IPS DF 19.7 (cell line): Measurements from ENCODE around the gene MAP4K3.
"Not testable (repeated sequence)": the region's sequence is repeated elsewhere in the genome, so short reads cannot be mapped to it uniquely, and the experiment has no call there.

Experiments used
- DNase-seq: peaks from one replicate; pipeline ENCODE4 v3.0.0-alpha.2; 2013; ENCODE audit warnings: low read depth, low spot score

MAP4K3 gene

DNA sequence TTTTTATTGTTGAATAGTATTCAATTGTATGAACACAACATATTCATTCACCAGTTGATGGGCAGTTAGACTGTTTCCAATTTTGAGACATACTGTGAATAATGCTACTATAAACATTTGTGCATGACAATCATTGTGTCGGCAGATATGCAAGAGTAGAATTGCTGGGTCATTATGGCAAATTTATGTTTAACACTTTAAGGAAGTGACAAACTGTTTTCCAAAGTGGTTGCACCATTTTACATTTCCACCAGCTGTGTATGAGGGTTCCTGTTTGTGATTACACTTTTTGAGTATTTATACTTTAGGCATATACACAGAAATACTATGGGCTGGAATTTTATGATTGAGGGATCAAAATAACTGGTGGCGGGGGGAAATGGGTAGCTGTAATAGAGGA, 61.2 kb downstream of the MAP4K3 start:
- no peak for DNase-seq

DNA sequence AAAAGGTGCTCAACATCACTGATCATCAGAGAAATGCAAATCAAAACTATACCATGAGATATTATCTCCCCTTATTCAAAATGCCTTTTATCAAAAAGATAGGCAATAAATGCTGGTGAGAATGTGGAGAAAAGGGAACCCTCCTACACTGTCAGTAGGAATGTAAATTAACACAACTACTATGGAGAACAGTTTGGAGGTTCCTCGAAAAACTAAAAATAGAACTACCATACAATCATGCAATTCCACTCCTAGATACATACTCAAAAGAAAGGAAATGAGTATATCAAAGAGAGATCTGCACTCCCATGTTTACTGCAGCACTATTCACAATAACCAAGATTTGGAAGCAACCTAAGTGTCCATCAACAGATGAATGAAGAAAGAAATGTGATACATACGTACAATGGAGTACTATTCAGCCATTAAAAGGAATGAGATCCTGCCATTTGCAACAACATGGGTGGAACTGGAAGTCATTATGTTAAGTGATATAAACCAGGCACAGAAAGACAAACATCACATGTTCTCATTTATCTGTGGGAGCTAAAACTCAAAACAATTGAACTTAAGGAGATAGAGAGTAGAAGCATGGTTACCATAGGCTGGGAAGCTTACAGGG, 63.8 kb downstream of the MAP4K3 start:
- no peak for DNase-seq

DNA sequence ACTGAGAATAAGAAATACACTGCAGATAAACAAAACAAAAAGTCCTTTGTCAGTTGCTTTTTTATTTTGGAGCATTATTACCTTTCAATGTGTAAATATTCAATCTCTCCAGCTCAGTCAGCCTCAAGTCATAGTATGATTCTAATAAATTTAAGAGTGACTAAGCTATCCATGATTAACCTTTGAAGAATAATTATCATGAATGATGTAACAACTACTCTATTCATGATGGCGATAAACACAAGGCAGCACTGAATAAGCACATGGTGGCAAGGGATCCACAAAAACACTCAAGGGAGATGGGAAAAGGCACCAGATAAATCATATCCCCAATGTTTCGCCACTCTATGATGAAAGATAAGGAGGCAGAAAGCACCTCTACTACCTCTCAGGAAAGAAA, 67.0 kb downstream of the MAP4K3 start:
- DNase-seq: no peak

DNA sequence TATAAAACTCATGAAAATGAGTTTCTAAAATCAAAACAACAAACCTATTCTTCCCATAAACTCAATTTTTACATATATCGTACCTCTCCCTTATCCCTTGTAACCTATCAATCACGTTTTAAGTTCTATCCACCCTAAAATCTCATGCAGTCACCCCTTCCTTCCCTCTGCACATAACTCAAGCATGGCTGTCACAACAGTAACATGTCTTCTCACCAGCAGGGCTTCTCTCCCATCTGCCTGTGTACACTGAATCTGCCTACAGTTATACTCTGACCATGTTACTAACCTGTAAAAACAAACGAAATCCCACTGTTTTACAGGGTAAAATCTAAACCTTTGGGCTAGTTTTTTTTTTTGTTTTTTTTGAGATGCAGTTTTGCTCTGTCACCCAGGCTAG, 68.2 kb downstream of the MAP4K3 start:
- no peak for DNase-seq

DNA sequence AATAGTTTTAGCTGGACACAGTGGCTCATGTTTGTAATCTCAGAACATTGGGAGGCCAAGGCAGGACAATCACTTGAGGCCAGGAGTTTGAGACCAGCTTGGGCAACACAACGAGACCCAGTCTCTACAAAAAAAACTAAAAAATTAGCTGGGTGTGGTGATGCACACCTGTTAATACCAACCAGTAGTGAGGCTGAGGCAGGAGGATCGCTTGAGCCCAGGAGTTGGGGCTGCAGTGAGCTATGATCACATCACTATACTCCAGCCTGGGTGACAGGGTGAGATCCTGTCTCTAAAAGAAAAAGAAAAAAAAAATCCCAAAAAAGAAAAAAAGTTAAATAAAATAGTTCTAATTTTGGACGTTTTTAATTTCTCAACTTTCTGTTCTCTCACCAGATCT, 68.7 kb downstream of the MAP4K3 start:
- no peak for DNase-seq

DNA sequence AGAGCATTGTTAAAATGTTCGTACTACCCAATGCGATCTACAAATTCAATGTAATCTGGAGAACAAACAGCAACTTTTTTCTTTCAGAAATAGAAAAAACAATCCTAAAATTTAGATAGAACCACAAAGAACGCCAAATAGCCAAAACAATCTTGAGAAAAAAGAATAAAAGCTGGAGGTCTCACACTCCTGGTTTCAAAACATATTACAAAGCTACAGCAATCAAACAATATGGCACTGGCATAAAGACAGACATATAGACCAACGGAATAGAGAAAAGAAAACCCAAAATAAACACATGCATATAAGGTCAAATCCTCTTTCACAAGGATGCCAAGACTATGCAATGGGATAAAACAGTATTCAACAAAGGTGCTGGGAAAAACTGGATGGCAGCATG, 74.5 kb downstream of the MAP4K3 start:
- no peak for DNase-seq

DNA sequence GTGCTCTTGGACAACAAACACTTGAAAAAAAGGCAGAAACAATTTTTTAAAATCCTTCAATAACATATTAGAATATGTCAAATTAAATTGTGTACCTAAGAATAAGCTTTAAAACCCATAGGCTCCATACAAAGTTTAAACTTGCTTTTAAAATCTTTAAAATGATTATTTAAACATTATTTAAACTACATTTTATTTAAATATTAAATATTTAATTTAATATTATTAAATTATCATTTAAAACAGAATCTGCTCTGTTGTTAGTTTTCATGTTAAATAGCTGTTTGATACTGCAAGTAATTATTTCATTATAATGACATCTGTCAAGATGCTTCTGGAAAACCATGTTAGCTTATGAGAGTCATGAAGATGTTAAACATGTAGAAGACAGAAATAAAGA, 75.6 kb downstream of the MAP4K3 start:
- no peak for DNase-seq

DNA sequence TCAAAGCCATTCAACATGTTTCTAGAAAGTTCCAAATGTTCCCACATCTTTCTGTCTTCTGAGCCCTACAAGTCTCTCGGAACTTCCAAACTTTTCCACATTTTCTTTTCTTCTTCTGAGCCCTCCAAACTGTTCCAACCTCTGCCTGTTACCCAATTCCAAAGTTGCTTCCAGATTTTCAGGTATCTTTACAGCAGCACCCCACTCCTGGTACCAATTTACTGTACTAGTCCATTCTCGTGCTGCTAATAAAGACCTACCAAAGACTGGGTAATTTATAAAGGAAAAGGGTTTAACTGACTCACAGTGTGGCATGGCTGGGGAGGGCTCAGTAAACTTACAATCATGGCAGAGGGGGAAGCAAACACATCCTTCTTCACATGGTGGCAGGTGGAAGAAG, 76.7 kb downstream of the MAP4K3 start:
- DNase-seq: not testable (repeated sequence)

DNA sequence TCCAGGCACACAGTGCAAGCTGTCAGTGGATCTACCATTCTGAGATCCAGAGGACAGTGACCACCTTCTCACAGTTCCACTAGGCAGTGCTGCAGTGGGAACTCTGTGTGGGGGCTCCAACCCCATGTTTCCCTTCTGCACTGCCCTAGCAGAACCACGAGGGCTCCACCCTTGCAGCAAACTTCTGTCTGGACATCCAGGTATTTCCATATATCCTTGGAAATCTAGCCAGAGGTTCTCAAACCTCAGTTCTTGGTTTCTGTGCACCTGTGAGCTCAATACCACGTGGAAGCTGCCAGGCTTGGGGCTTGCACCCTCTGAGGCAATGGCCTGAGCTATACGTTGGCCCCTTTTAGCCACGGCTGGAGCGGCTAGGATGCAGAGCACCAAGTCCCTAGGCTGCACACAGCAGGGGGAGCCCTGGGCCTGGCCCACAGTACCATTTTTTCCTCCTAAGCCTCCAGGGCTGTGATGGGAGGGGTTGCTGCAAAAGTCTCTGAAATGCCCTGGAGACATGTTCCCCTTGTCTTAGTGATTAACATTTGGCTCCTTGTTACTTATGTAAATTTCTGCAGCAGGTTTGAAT, 77.5 kb downstream of the MAP4K3 start:
- DNase-seq: no peak

DNA sequence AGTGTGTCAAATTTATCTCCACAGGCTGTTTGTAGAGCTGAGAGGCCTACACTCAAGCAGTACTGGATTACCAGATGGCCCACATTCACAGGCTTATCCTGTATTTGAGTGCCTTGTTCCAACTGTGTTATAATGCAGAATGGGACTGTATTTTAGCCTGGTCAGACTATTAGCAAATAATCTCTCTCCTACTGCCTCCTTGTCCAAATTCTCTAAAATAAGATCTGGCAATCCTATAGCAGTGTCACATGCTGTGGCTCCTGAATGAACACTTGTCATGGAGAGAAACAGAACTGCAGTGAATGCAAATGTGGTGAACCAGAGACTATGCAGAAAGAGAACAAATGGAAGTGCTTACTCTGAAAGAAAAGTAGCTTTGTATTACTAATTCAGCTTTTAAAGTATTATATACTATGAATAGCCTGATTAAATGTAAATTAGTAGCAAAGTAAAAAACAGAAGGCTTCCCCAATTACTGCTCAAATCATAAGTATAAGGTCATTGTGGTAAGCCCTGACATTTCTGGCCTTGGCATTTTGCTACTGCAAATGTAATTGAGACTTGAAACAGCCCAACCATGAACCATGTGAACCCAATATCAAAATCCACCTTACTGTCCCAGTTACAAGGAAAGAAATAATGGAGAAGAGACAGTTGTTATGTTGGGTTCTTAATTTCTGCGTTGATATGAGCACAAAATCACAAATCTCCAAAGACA, 80.0 kb downstream of the MAP4K3 start:
- no peak for DNase-seq

DNA sequence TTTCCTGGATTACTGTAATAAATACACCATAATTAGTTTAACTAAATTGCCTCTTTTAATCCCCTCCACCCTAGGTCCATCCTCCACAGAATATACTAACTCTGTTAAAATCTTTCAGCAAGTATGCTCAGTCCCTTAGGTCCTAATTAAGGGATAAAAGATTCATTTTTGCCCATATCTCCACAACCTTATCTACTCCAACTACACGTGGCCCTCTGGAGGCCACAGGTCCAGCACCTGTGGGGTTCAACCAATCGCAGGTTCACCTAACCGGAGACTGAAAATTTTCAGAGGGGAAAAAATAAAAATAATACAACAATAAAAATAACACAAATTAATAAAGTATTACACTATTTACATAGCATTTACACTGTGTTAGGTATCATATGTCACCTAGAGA, 86.4 kb downstream of the MAP4K3 start:
- DNase-seq: no peak

DNA sequence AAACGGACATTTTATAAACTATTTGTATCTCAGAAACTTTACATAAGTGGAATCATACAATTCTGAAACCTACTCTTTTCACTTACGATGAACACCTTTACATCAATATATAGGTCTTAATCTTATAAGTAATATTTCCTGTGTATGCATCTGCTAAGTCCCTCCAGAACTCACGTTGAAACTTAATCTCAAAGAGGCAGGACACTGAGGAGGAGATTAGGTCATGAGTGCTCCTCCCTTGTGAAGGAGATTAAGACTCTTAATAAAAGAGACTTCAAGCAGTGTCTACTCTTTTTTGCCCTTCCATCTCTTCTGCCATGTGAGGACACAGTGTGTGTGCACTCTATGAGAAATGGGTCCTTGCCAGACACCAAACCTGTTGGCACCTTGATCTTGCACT, 98.6 kb downstream of the MAP4K3 start:
- DNase-seq: no peak

DNA sequence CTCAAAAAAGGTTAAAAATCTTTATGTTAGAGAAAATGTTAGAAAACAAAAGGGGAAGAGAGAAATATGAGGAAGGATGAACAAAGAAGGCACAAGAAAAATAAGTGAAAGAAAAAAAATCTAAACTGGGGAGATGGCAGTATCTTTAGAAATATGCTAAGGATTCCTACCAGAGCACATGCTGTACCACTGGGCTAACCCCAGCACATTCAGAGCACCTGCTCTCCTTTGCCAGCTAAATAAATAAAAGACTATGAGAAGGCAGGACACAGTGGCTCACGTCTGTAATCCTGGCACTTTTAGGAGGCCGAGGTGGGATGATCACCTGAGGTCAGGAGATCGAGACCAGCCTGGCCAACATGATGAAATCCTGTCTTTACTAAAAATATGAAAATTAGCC, 101.2 kb downstream of the MAP4K3 start:
- no peak for DNase-seq

DNA sequence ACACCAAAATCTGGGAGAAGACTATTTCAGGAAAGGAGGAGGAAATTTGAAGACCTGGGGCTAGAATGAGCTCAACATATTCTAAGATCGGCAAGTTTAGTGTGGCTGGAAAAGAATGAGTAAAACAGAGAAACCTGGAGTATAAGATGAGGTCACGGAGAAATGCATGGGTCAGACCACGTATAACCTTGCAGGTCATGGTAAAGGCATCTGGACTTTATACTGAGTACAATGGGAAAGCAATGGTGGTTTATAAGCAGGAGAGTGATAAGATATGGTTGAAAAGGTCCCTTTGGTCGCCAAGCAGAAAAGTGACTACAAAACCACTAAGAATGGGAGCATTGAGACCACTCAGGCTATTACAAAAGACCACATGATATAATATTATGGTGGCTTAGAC, 102.1 kb downstream of the MAP4K3 start:
- DNase-seq: no peak

DNA sequence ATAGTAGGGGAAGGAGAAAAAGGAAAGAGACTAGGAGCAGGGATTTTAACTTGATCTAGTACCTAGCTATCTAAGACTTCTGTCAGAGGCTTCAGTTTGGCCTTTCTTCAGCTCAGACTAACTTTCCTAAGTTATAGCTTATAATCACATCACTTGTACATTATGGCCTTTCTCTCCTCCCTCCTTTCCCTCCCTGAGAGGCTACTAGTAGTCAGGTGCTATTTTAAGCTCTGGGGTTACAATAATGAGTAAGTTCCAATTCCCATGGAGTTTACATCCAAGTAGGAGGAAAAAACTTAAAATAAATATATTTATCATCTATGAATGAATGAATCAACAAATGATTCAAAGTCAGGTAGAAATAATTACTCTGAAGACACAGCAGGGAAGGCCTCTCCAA, 102.6 kb downstream of the MAP4K3 start:
- DNase-seq: no peak

DNA sequence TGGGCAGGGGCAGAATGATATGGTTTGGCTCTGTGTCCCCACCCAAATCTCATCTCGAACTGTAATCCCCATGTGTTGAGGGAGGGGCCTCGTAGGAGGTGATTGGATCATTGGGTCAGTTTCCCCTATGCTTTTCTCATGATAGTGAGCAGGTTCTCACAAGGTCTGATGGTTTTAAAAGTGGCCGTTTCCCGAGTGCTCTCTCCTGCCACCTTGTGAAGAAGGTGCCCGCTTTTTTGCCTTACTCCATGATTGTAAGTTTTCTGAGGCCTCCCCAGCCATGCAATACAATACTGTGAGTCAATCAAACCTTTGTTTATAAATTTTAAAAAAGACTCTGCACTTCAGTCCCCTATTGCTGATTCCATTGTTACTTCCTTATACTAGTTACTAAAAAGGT, 110.4 kb downstream of the MAP4K3 start:
- DNase-seq: no peak

DNA sequence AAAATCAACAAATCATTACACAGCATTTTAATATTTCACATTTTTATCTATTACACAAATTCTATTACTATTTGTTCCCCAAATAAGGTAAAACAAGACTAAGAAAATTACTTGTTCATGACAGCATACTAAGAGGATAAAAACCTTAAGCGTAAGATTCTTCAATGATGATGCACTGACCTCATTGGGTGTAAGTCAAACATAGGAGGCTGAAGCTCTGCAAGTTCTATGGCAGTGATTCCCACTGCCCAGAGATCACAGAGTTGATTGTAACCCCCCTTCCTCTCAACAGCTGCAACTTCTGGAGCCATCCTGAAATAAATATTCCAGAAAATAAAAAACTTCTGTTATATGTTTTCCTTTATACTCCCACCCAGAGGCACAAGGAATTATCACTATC, 111.1 kb downstream of the MAP4K3 start:
- no peak for DNase-seq

DNA sequence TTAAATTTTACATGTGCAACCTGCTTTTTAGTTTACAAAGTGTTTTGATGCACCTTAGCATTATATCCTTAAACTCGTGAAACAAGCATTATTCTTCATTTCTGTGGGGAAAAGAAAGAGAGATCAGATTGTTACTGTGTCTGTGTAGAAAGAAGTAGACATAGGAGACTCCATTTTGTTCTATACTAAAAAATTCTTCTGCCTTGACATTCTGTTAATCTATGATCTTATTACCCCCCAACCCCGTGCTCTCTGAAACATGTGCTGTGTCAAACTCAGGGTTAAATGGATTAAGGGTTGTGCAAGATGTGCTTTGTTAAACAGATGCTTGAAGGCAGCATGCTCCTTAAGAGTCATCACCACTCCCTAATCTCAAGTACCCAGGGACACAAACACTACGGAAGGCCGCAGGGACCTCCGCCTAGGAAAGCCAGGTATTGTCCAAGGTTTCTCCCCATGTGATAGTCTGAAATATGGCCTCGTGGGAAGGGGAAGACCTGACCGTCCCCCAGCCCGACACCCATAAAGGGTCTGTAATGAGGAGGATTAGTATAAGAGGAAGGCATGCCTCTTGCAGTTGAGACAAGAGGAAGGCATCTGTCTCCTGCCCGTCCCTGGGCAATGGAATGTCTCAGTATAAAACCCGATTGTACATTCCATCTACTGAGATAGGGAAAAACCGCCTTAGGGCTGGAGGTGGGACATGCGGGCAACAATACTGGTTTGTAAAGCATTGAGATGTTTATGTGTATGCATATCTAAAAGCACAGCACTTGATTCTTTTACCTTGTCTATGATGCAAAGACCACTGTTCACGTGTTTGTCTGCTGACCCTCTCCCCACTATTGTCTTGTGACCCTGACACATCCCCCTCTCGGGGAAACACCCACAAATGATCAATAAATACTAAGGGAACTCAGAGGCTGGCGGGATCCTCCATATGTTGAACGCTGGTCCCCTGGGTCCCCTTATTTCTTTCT, 115.7 kb downstream of the MAP4K3 start:
- not testable (repeated sequence) for DNase-seq

DNA sequence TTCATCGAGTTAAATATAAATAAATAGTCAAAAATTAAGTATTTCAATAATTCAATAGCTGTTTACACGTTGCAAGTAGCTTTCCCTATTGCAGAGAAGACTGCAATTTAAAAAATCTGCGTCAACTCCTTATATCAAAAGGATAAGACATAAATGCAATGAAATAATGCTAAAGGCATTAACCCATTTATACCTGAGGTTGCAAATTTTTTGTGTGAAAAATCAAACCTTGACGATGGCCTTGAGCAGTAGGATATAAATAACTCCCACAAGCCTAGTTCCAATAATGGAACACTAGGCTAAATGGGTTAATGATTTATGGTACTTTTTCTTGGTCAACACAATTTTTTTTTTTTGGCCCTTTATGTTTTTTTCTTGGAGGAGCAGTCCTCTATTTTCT, 116.9 kb downstream of the MAP4K3 start:
- no peak for DNase-seq

DNA sequence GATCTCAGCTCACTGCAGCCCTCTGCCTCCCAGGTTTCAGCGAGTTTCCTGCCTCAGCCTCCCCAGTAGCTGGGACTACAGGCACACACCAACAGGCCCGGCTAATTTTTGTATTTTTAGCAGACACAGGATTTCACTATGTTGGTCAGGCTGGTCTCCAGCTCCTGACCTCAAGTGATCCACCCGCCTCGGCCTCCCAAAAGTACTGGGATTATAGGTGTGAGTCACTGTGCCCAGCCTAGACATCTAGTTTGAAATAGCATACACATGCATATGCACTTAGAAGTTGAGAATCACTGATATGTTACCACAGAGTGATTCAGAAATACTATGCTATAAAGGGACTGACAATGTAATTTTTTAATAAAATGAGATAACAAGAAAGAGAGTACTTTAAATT, 123.5 kb downstream of the MAP4K3 start:
- DNase-seq: no peak

DNA sequence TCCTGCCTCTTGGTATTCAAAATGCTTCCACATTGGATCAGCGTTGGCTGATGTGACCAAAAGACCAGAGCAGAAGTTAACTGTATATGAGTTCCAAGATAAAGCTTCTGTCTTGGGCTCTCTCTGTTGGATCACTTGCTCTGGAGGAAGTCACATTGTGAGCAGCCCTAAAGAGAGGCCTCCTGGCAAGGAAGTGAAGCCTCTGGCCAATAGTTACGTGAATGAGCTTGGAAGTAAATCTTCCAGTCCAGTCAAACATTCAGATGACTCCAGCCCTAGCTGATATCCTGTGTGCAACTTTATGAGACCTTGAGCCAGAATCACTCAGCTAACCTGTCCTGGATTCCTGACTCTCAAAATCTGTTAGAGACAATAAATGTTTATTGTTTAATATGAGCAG, 125.6 kb downstream of the MAP4K3 start:
- no peak for DNase-seq

DNA sequence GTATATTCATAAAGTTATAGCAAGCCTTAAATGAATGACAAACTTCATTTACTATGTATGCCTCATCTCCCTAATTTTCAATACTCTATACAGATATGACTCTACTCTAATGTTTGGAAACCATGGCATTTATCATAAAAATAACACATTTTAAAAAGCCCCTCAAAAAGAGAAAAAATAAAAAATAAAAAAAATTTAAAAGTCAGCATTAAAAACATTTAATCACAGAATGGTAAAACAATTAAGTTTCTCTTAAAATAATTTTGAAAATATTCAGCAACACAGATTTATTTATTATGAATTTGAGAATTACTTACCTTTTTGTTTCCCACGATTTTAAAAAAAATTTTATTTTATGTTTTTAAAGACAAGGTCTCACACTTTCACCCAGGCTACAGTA, 128.3 kb downstream of the MAP4K3 start:
- DNase-seq: no peak
